GM19351 (cell line): Measurements from ENCODE around the gene RASGEF1C.

Experiments
- ATAC-seq: cut with Tn5 transposase; IDR thresholded peaks from one replicate; pipeline ENCODE4 v1.9.1; 2021; ENCODE audit warnings: mild to moderate bottlenecking, moderate library complexity; ENCODE audit not compliant: unreplicated experiment

RASGEF1C gene

DNA sequence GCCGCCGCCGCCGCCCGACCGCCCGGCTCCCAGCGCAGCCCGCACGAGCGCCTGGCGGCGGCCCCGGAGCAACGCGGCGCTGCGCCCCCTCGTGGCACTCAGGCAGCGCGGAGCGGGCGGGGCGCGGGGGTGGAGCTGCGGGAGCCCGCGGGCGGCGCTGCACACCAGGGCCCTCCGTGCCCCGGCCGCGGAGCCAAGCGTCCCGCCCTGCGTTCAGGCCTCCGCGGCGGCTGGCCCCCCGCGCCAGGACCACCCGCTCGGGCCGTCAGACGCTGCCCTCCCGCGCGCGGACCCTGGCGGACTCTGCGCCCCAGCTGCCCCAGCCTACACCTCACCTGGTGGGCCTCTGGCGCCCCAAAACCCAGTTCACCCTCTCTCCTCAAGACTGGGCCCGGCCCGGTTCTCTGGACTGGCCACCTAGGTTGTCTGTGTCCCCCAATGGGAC is at the start of gene RASGEF1C:
Gene RASGEF1C (minus strand): TSS at position 75 of the 445 bp plus-strand sequence. CDS start 71,159 bp downstream, outside the sequence.
- peak; percentile 87 for ATAC-seq

DNA sequence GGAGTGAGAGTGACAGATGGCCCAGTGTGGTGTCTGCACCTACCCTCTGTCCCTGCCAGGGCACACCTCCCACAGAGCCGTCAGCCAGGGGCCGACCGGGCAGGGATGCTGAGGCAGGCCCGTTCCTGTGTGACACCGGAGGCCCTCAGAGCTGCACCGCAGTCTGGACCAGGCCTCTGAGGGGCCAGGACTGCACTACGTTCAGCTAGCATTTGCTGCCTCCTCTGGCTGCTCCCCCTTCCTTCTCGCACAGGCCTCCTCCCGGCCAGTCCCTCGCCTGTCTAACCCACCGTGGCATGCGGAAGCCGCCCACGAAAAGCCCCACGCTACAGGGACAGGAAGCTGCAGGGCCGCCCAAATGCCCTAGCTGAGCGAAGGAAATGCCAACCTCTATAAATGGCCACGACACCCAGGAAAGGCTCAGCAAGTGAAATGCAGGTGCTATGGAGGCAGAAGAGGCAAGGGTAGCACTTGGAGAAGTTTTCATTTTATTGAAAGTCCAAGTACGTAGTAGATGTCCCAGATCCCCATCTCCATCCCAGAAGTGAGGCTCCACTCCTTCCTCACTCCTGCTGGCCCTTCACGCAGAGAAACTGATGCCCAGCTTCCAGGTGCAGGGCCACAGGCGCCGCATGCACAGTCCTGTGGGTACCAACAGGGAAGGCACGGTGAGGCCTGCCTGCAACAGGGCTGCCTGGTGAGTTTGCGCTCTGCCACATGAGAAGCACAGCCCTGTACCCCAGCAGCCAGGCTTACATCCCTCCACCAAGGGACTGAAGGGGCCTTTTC is 44.2 kb upstream of the RASGEF1C start:
- no peak for ATAC-seq

GRCh38 chr5:180251887-180252286 is 42.9 kb upstream of the RASGEF1C start:
- no peak for ATAC-seq

DNA sequence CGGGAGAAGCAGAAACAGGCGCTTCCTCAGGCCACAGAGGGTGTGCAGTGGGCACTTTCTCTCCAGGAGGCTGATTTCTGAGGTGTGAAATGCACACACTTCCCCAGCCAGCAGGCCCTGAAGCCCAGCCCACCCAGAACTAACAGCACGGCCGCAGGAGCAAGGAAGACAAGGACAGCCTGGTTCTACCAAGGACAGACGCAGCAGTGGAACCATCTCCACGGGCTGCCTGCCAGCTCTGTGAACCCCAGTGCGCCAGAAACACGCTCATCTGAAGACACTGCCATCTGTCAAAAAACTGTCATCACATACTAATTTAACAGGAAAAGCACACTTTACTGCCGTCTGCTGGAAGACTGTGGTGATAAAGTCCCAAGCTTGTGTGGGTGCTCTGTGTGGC is 42.1 kb upstream of the RASGEF1C start:
- no peak for ATAC-seq

- ATAC-seq: no peak
Observed at GRCh38 chr5:180250329-180250728, 41.3 kb upstream of the RASGEF1C start.

GRCh38 chr5:180241600-180241999 is 32.6 kb upstream of the RASGEF1C start:
- ATAC-seq: no peak

DNA sequence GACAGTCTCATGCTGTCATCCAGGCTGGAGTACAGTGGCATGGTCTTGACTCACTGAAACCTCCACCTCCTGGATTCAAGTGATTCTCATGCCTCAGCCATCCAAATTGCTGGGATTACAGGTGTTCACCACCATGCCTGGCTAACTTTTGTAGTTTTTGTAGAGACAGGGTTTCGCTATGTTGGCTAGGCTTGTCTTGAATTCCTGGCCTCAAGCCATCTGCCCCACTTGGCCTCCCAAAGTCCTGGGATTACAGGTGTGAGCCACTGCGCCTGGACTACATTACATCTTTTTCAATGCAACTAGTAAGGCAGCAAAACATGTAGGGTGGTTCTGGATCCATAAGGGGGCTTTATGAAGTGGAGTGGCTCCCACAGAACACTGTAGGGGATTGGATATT is 29.6 kb upstream of the RASGEF1C start:
- no peak for ATAC-seq

DNA sequence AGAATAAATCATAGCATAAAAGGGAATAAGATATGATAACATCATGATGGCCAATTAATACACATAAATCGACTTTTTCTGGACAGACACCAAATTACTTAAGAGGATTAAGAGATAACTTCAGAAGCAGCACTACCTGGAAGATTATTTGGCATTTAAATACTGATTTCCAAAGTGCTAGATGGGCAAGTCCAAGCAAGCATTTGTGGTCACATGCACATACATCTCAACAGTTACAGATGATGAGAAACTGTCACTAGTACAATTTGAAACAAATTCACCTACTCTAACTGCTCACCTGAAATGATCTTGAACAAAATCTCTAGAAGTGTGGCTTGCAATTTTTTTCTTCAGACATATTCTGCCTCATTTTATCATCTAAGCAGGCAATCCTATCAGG is 26.8 kb upstream of the RASGEF1C start:
- ATAC-seq: no peak

DNA sequence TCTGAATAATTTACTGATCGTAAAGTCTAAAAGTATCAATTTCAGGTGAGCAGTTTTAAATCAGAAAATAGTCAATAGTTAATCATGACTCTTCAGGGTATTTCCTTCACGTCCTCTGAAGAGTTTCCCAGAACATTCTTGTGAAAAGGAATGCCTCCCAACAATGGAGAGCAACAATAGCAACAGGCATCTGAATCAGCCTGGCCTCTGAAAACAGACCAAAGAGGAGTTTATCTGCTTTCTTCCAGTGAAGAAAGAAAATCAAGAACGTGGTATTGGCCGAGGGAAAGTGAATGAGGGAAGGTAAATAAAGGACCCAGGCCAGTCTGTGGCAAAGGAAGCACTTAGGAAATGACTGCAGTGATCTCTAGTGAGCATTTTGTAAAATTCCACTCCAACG is 26.1 kb upstream of the RASGEF1C start:
- no peak for ATAC-seq

DNA sequence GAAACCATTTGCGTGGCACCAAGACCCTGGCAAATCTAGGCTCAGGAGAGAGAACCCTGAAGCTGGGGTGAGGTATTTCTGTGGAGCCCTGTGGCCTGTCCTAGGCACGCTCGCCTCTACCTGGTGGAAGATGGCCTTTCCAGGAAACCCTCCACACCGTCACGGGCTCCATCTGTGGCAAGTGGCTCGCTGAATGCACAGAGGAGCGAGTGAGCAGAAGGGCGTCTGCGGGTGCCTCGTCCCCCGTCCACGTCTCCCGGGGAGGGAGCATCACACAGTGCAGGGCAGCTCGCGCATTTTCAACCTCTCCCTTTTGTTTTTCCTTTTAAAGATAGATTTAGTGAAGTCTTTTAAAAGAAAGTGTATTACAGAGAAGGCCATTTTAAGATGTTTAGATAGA is 25.3 kb upstream of the RASGEF1C start:
- no peak for ATAC-seq

GRCh38 chr5:180233729-180234128 is 24.7 kb upstream of the RASGEF1C start:
- no peak for ATAC-seq

GRCh38 chr5:180230017-180230416 is 21.0 kb upstream of the RASGEF1C start:
- ATAC-seq: no peak

DNA sequence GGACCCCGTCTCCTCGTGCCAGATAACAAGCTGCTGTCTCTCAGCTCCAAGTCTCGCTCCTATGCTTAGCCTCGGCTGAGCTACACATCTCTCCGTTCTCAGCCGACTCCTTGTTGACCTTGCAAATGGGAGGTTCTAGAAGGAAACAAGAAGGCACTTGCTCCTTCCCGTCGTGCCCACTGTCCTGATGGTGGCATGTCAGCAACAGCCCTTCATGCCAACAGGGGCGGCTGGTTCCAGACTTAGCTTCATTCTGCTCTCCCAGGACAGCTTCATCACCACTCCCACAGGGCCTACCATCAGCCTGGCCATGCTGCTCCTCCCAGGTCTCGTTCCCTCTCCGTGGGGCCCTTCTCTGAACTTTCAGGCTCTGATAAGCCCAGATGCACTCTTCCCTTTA is 13.0 kb upstream of the RASGEF1C start:
- no peak for ATAC-seq

- no peak for ATAC-seq
Observed at GRCh38 chr5:180217797-180218196, 8.8 kb upstream of the RASGEF1C start.

- no peak for ATAC-seq
Observed at GRCh38 chr5:180216646-180217171, 7.7 kb upstream of the RASGEF1C start.

DNA sequence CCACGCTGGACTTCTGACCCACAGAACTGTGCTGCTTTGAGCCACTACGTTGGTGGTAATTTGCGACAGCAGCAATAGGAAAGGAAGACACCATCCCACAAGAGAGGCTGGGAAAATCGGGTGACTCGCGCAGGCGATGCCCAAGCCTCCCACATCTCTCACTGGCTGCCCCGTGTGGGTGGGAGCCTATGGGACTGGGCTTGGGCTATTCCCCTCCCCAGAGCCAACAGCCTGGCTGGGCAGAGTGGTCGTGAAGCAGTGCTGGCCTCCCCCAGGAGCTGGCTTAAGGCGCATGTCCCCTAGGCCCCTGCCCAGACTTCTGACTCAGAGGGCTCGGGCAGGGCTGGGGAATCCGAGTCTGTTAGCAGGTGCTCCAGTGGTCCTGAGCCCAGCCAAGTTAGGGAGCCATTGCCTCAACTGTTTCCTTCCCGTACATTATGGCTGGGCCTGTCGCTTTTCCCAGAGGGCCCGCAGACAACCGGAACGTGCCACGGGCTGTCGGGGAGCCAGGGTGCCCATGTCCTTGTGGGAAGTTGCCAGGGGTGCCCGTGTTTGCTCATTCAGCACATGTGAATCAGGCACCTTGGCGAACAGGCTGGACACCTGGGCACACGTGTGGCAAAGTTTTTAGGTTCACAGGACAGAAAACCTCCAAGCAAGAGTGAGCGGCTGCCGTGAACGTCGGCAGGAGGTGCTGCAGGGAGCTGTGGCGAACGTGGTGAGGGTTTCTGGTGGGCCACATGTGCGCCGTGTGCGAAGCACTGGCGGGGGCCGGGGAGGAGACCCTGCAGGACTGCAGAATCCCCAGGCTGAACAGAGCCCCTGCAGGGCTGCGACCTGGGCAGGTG is 7.0 kb upstream of the RASGEF1C start:
- no peak for ATAC-seq

- ATAC-seq: no peak
Observed at GRCh38 chr5:180214870-180215770, 6.1 kb upstream of the RASGEF1C start.

DNA sequence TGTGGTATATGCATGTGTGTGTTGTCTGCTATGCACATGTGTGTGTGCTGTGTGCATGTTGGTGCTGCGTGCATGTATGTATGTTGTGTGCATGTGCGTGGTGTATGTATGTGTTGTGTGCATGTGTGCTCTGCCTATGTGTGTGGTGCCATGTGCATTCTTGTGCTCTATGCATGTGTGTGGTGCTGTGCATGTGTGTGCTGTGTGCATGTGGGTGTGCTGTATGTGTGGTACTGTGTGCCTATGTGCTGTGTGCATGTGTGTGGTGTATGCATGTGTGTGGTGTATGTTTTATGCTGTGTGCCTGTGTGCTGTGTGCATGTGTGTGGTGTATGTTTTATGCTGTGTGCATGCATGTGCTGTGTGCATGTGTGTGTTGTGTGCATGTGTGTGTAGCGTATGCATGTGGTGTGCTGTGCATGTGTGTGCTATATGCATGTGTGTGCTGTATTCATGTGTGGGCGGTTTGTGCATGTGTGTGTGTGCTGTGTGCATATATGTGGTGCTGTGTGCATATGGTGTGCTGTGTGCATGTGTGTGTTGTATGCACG is 4.7 kb upstream of the RASGEF1C start:
- ATAC-seq: no peak

DNA sequence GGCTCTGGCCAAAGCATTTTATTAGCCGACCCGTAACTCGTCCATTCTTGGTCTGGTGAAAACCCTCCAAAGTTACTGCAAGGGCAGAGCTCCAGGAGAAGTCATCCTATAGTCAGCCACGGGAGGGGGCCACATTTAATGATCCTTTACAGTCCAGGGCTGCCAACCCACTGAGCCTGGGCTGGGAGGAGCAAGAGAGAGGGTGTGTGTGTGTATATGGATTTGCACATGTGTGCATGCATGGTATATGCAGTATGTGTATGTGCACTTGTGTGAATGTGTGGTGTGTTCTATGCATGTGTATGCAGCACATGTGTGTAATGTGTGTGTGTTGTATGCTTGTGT is 4.2 kb upstream of the RASGEF1C start:
- ATAC-seq: no peak
